HG03521 (cell line): ENCODE results near the gene MKI67.
"Not testable (repeated sequence)": the region's sequence is repeated elsewhere in the genome, so short reads cannot be mapped to it uniquely, and the experiment has no call there.

ENCODE experiments used
- ATAC-seq: cut with Tn5 transposase; IDR thresholded peaks from one replicate; pipeline ENCODE4 v1.9.1; 2021; ENCODE audit warnings: mild to moderate bottlenecking, moderate library complexity; ENCODE audit not compliant: unreplicated experiment

The MKI67 gene

DNA sequence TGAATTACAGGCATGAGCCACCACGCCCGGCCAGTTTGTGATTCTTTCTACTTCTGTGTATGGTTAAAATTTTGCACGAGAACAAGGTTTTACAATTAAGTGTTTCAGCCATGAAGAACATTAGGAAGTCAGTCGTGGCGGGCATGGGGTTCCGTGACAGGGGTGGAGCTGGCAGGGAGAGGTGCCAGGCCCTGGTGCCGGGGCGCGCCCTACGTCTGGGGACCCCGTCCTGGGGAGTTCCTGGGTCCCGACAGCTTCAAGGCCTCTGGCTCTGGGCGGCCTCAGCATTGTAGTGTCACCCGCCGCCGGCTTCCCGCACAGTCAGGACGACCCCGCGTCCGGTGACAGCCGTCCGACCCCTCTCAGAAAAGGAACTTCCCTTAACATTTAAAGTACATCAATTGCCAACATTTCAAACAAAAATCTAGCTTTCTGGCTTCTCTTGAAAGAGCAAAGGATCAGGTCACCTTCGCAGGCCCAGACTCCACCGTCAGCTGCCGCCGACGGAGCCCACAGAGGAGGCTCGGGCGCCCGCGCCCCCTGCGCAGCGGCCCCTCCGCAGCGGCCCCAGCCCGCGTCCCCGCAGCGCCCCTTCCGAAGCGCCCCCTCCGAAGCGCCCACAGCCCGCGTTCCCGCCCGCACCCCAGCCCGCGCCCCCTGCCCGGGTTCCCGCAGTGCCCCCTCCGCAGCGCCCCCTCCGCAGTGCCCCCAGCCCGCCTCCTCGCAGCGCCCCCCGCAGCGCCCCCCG is 23.2 kb upstream of the MKI67 start:
- no peak for ATAC-seq

DNA sequence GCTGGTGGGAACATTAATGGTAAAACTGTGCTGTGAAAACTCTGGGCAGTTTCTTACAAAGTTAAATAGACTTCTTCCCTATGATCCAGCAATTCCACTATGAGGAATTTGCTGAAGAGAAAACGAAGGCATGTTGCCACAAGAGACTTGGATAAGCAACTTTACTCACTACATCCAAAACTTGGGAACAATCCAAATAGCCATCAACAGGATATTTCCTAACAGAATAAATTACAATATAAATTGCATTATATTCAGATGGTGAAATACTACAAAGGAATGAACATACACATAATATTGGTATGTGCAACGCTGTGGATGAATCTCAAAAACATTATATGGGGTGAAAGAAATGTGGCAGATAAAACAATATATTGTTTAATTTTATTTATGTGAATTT is 21.4 kb upstream of the MKI67 start:
- ATAC-seq: no peak

DNA sequence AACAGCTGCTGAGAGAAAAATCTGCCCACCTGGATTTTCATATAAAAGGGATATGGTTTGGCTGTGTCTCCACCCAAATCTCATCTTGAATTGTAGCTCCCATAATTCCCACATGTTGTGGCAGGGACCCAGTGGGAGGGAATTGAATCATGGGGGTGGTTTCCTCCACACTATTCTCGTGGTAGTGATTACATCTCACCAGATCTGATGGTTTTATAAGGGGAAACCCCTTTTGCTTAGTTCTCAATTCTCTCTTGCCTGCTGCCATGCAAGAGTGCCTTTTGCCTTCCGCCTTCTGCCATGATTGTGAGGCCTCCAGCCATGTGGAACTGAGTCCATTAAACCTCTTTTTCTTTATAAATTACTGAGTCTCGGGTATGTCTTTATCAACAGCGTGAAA is 20.8 kb upstream of the MKI67 start:
- ATAC-seq: no peak

DNA sequence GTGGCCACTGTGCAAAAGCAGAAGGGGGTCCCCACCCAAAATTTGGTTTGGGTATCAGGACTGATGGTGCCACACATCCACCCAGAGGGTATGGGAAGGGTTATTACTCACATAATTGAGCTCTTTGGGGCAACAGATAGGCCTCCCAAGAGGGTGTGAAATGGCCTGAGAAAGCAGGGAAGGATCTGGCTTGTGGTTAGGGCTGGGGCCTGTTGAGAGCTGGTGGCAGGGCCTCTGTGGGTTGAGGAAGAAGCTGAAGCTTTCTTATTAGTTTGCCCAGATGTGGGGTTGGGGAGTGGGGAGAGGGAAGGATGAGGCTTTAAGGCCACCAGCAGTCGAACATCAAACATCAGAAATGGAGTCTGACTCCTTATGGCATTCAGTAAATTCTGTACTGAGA is 18.3 kb upstream of the MKI67 start:
- no peak for ATAC-seq

DNA sequence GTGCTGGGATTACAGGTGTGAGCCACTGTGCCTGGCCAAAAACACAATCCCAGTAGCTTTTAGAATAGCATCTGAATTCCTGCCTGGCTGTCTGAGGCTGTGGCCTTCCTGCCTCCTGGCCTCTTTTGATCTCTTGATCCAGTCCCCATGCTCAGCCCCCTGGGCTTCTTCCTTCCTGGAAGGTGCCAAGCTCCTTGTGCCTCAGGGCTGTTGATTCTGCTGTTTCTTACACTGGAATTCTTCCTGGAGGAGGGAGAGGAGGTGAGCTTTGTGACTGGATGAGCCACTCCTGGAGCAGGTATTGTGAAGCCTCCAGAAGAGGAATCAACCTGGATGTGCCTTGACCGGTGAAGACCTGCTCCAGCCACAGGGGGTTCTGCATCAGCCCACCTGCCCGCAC is 17.3 kb upstream of the MKI67 start:
- no peak for ATAC-seq

DNA sequence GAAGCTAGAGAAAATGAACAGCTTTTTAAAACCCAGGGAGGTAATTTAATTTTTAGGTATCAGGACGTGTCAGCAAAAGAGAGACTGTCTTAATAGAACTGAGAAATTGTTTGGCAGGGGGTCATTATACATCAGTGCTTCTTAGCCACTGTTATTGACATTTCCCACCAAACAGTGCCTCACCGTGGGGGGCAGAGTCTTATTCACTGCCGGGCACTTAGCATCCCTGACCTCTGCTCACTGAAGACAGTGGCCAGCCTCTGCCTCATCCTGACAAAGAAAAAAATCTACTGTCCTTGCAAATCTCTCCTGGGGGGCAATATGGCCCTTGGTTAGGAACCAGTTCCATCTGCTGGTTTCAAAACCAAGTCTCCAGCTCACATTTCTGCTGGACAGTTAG is 14.2 kb upstream of the MKI67 start:
- no peak for ATAC-seq

DNA sequence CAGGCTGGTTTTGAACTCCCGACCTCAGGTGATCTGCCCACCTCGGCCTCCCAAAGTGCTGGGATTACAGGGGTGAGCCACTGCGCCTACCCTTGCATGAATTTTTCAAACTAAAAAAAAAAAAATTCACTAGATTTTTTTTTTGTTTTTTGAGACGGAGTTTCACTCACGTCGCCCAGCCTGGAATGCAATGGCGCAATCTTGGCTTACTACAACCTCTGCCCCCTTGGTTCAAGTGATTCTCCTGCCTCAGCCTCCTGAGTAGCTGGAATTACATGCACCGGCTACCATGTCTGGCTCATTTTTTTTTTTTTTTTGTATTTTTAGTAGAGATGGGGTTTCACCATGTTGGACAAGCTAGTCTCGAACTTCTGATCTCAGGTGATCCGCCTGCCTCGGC is 12.2 kb upstream of the MKI67 start:
- not testable (repeated sequence) for ATAC-seq

DNA sequence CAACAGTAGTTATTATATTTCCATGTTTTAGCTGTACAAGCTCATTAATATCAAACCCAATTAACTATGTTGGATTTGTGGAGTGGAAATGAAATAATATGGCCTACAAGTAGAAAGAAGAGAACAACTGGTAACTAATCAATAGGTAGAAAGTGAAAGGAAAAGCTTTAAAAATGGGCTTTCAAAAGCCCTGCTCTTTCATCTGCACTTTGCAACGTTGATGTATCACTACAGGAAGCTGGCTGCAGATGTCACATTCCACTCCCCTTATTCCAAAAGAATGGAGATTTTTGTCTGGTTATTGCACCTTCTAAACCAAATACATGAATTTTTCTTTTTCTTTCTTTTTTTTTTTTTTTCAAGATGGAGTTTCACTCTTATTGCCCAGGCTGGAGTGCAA is 11.7 kb upstream of the MKI67 start:
- no peak for ATAC-seq

DNA sequence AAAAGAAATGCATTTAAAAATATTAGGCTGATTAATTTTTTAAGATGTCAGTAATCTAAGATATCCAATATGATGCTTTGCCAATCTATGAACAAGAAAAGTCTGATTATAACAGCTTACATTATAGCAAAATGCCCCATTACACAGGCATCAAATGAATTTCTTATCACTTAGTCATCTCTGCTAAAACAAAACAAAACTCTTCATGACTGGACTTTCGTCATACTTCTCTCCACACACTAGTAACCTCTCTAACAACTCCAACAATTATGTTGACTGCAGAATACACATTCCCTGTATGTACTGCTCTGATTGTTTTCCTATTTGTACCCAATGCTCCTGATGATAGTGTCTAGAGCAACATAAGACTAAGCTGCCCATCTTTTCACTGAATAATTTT is 3.8 kb upstream of the MKI67 start:
- no peak for ATAC-seq

DNA sequence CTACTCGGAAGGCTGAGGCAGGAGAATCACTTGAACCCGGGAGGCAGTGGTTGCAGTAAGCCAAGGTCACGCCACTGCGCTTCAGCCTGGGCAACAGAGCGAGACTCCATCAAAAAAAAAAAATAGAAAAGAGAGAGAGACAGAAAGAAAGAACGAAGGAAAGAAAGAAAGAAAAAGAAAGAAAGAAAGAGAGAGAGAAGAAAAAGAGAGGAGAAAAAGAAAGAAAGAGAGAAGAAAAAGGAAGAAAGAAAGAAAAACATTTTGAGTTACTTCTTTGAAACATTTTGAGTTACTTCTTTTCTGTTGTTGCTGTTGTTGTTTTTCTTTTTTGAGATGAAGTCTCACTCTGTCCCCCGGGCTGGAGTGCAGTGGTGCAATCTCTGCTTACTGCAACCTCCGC is 2.4 kb upstream of the MKI67 start:
- ATAC-seq: no peak

DNA sequence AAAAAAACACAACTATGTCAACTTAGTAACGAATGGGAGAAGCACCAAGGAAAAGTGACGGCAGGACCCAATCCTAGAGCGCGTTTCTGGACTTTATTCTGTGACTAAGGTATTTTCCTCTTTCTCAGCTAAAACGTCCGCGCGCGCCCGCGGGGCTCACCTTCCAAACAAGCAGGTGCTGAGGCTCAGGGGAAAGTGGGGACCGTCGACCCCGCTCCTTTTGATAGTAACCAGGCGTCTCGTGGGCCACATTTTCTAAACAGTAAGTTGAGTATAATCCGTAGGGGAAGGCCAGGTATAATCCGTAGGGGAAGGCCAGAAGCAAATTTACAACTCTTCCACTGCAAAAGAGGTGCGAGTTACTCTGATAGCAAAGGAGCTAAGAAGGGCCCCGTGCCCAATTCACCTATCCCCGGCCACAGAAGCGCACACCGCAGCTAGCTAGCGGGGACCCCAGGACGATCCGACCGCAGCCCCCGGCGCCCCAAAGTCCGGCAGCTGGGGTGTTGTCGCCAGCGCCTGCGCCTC is 743 bp downstream of the MKI67 start:
- no peak for ATAC-seq

DNA sequence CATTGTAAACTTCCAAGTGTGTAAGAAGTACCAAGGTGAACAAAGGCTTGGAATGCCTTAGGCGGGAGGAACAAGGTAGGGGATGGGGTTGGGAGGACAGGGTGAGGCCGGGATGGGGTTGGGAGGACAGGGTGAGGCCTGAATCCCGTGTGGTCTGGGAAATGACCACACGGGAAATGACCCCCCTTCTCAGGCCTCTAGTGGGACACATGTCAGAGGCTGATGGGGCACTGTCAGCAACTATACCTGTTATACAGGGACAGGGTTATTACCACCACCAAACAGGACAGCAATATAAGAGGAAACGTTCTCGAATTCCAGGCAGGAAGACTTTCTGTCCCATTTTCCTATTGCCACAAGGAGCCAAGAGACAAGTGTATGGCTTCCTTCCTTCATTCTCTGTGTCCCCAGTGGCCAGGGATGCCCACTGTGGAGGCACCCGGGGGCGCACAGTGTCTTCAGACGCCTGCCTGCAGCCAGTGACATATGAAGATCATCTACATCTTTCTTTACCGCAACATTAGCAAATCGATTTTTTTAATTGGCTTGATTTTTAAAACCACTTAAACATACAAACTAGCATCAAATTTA is 1.3 kb downstream of the MKI67 start:
- ATAC-seq: no peak

DNA sequence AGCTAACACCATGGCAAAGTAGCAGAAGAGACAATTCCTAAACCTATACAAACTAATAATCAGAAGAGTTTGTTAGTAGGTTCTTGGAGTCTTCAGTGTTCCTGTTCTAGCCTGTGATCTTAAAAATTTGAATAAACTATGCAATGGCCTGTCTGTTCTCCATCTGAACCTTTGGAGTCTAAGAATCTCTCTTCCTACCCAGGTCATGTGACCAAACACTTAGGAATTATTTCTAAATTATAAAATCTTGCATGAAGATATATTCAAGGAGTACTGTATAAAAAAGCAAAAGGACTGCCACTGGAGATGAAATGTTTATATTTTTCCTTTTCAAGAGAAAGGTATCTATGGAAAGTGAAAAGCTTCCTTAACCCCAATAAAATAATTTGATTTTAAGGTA is 2.4 kb downstream of the MKI67 start:
- ATAC-seq: no peak

DNA sequence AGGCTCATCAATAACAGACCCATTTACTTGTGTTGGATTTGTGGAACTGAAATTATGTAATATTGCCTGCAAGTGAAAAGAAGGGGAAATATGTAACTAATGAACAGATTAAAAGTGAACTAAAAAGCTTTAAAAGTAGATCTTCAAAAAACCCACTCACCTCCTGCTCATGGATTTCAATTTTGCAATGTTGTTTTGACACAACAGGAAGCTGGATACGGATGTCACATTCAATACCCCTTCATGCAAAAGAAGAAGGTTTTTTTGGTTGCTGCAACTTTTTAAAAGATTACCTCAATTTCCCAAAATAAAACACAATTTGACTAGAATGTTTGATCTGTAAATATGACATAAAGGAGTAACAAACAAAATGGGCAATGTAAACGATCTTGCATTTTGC is 3.3 kb downstream of the MKI67 start:
- no peak for ATAC-seq

DNA sequence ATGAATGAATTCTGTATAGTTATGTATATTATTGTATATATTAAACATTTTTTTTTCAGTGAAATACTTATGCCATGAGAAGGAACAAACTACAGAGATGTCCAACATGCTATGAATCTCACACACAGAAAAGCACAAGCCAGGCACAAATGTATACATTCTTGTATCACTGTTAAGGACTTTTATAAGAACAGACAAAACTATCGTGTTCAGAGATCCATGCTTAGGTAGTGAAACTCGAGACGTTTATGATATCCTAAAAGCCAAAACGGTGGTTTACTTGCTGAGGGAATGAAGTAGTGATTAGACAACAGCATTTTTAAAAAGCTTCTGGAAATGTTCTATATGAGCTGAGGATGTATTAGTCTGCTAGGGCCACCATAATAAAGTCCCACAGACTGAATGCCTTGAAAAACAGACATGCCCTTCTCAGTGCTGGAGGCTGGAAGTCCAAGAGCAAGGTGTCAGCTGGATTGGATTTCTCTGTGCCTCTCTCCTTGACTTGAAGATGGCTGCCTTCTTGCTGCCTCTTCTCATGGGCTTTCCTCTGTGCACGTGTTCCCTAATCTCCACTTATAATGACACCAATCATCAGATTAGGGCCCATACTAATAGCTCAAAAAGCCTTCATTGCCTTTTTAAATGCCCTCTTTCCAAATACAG is 4.3 kb downstream of the MKI67 start:
- no peak for ATAC-seq

DNA sequence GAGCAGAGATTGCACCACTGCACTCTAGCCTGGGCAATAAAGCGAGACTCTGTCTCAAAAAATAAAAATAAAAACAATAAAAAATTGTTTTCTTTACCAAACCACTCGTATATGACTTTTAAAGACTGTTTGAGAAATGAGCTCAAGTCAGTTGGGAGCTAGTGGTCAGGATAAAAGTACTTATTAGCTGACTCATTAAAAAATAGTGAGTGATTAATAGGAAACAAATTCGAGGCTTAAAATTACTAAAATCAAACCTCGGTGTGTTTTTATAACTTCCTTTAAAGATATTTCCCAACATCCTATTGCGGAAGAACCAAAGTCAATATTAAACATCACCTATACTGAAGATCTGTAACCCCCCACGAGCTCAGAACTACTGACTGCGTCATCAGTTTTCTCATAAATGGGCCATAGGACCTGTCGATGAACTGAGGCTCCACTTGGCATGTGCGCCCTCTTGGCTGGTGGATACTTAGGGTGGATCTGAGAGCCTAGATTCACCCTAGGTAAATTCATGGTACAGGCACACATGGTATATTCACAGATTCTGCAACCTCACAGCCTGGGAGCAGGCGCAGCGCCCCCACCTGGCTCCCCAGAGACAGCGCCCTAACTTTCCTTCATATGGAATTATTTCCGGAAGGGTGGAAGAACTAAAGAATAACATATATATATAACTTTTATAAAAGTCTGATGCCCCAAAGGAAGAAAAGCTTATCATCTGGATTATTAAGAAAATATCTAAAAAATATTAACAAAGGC is 9.2 kb downstream of the MKI67 start:
- no peak for ATAC-seq

DNA sequence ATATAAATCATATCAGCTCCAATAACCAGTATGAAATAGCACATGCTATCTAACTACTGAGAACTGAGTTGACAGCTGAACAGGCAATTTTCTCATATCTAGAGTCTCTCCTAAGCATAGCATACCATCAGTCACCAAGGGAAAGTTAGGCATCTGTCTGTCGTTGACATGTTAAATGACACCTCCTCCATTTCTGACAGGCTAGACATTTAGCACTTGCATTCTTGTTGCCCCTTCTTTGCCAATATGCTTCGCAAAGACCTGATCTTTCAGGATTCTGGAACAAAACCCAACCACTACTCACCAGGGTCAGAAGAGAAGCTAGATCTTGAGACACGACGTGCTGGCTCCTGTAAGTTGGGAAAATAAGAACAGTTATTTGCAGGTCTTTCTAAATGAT is 10.0 kb downstream of the MKI67 start:
- no peak for ATAC-seq

DNA sequence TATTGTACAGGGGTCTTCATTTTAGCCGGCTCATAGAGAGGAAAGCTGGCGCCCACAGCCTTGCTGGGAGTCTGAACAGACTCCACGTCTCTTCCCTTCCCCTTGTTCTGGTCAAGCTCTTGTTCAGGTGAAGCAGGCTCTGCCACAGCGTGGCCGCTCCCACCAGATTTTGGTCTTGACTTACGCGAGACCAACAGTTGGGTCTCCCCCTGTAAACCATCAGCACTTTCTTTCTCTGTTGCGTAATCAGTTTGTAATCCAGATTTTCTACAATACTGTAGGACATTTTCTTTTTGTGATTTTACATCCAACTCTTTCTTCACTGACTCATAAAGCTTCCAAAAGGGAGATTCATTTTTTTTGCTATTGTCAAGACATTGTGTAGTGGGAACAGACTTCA is 10.9 kb downstream of the MKI67 start:
- no peak for ATAC-seq

DNA sequence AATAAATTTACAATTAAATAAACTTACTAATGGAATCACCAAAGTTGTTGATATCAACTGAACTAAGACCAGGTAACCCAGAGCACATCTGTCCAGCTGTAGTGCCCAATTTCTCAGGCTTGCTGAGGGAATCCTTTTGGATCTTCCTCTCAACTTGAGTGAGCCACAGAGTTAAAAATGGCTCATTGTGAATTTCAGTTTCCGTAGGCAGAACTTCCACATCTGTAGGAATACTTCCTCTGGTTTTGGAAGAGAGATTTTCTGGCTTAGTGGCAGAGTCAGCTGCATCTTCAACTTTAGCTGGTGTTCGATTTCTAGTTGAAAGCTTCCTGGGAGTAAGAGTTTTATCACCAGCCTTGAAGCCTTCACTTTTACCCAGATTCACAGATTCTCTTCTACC is 11.3 kb downstream of the MKI67 start:
- ATAC-seq: no peak

DNA sequence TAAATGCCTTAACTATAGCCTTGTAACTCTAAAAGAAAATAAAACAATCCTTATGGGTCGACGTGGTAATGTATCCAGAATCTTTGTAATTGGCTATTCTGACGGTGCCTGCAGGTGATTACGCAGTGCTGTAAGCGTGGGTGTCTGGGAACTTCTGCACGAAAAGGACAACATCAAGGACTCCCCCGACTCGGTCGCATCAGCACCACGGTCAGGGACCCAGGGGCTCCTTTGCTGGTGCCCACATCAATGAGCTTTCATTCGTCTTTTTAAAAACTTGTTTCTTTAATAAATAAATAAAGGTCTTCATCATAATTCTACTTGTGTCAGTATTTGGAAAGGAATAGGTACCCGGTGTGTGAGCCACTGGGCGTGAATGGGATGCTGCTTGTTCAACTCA is 13.2 kb downstream of the MKI67 start:
- no peak for ATAC-seq

DNA sequence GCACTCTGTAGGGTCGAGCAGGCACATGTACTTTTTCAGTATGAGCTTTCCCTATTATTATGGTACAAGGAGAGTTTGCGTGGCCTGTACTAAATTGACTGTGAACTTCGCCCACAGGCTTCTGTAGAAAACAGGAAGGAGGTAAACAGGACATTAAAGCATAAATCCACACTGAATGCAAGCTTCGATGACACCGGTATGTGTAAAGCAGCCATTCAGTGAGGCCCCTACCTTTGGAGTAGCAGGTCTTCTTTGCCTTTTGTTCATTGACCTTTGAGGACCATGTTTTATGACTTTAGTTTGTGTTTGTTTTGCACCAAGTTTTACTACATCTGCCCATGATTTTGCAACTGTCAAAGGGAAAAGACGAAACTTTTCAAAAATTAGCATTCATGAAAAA is 14.5 kb downstream of the MKI67 start:
- ATAC-seq: no peak

DNA sequence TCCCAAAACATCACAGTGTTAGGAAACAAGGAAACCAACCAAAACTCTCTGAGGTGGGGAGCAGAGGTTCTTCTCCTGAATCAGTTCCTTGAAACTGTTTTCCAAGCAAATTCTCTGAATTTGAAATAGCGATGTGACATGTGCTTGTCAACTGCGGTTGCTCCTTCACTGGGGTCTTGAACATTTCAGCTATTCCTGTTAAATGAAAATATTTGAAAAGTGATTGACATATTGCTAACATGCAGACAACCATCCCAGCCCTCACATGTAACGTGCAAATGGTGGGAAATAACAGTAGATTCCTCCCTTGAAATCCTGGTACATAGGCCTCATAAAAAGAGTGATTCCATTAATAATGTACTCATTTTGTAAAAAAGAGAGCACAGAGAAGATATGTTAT is 15.9 kb downstream of the MKI67 start:
- no peak for ATAC-seq
